GM12874 (cell line): ENCODE results near the gene ZNF32.

ENCODE experiments used
- TF ChIP-seq, protein P1 (sequence below): IDR thresholded peaks from 2 replicates; pipeline ENCODE4 v1.5.1; 2011; ENCODE audit warnings: low read depth, mild to moderate bottlenecking, control low read depth, low read length, moderate library complexity; ENCODE audit not compliant: insufficient read depth

Gene ZNF32, protein sequence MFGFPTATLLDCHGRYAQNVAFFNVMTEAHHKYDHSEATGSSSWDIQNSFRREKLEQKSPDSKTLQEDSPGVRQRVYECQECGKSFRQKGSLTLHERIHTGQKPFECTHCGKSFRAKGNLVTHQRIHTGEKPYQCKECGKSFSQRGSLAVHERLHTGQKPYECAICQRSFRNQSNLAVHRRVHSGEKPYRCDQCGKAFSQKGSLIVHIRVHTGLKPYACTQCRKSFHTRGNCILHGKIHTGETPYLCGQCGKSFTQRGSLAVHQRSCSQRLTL

DNA sequence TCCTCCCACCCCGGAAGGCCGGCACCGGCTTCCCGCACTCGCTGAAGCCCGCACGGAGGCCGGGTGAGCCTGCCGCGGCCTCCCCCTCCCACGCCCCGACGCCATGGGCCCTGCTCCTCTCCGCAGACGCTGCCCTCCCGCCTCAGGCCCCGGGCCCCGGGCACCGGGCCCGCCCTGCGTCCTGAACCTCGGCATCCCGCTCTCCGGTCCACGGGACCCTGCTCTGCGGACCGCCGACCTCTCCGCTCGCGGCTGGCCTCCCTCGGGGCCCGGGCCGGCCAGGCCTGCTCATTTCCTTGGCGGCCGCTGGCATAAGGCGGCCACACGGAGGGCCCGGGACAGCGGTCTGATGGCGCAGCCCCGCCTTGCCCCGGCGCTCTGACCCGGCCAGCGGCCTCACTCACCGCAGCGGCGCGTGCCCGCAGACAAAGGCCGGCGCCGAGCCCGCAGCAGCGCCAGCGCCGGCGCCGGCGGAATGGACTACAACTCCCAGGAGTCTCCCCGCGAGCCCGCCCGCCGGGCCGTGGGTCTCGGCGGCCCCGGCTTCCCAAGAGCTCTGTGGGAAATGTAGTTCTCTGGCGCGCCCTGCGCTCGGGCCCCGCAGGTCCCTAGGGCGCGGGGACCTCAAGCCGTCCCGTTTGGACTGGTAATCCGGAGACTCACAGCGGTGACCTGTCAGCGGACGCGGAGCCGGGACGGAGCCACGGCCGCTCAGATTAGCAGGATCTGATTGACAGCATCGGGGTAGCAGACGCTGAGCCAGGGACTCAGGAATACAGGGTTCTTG is at the start of gene ZNF32:
Gene ZNF32, minus strand, starts transcription at position 484 of the 787 bp plus-strand sequence. CDS start 2,748 bp downstream, outside the sequence.
- TF ChIP-seq, protein P1, sequence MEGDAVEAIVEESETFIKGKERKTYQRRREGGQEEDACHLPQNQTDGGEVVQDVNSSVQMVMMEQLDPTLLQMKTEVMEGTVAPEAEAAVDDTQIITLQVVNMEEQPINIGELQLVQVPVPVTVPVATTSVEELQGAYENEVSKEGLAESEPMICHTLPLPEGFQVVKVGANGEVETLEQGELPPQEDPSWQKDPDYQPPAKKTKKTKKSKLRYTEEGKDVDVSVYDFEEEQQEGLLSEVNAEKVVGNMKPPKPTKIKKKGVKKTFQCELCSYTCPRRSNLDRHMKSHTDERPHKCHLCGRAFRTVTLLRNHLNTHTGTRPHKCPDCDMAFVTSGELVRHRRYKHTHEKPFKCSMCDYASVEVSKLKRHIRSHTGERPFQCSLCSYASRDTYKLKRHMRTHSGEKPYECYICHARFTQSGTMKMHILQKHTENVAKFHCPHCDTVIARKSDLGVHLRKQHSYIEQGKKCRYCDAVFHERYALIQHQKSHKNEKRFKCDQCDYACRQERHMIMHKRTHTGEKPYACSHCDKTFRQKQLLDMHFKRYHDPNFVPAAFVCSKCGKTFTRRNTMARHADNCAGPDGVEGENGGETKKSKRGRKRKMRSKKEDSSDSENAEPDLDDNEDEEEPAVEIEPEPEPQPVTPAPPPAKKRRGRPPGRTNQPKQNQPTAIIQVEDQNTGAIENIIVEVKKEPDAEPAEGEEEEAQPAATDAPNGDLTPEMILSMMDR, result no peak

DNA sequence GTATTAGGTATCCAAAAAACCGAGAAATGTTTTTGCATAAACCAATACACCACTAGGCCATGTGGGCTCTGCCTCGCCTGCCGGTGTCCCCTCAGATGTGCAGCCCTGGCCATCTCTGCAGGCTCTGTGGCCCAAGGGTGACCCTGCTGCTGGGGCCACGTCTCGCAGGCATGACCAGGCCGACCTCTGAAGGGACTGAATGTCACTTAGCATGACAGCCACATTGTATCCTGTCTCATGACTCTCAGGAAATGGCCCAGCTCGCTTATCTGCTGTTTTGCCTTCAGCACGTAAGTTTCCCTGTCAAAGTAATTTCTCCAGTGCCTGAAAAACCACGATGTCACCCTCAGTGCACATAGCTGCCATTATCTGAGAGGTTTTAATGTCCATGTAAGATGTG is 49.5 kb upstream of the ZNF32 start:
- TF ChIP-seq, protein P1, result no peak

DNA sequence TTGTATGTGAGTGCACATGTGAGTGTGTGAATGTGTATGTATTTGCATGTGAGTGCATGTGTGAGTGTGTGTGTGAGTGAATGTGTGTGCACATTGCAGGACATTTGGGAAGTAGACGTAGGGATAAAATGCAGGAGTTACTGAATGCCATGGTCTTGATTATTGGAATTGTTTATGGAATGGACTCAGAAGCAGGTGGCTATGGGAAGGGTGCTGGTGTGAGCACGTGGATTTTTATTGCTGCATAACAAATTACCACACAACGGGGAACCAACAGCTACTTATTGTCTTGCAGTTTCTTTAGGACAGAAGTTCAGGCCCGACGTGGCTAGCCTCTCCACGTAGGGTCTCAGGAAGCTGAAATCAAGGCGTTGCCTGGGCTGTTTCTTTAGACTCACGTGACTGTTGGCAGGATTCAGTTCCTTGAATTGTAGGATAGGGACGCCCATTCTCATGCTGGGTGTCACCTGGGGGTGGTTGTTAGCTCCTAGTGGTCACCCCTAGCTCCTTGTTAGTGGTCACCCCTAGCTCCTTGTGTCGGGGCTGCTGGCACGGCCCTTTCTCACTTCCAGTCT is 48.3 kb upstream of the ZNF32 start:
- TF ChIP-seq, protein P1, result no peak

DNA sequence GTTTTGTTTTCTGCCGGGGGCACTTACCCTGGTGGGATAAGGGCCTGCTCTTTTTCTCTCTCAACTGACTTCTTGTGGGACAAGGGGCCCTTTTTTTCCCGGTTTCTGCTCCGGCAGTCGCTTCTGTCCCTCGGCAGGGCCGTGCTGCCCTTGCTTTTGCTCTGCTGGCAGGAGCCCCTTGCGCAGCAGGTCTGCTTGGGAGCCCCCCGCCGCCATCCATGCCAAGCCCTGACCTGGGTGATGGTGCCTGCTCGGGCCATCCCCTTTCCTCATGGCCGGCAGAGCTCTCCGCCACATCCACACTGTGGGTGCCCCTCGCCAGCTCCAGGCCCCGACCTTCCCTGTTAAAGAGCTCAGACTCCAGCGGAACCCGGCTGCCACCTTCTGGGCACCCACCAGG is 47.0 kb upstream of the ZNF32 start:
- TF ChIP-seq, protein P1, result no peak

DNA sequence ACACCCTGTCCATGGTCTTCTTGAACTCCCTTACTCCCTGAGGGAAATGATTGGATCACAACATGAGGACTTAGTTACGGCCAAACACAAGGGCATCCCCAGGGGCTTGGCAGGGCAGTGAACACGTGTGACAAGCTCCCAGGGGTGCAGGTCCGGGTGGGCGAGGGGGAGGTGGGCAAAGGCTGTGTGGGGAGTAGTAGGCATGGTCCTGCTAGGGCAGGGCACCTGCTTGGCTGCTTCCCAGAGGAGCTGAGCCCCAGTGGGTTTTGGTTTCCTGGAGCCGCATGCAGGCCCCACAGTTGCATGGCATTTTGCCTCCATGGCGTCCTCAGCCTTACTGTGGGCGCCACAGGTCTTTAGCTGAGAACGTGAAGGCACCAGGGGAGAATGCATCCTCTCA is 46.6 kb upstream of the ZNF32 start:
- TF ChIP-seq, protein P1, result no peak

DNA sequence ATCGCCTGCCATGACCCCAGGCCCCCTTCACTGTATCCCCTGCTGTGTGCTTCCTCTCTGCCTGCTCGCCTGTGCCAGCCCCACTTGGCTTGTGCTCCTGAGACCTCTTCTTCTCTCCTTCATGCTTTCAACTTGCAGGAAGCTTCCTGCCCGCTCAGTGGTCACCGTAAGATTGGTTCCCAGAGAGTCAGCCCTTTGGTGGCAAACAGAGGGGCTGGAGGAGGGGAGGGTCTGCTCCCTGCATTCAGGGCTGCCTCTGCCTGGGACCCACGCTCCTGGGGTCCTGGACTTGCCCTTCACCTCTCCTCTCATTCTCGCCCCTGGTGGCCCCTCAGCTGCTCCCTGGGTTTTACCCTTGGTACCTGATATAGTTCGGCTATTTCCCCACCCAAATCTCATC is 45.8 kb upstream of the ZNF32 start:
- TF ChIP-seq, protein P1, result no peak

DNA sequence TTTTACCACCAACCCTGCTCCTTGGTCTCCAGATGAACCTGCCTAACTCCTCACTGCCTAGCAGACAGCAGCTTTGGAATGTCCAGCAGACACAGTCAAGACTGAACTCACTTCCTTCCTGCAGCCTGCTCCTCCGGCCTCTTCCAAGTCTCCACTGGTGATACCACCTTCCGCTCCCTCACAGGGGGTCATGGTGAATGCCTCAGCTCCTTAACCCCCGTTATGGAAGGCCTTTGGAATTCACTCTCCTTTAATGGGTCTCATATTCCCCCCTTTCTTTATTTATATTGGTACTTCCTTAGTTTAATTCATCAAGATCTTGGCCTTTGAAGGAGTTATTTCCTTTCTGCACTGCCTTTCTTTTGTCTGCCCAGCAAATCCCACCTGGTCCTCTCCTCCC is 44.9 kb upstream of the ZNF32 start:
- TF ChIP-seq, protein P1, result no peak
